Vagina (tissue), 2 donors: ENCODE measurements around the gene GSTT4.

Experiments
- POLR2A ChIP-seq, 2 donors: fragments of 450-650 bp; IDR thresholded peaks; one replicate each; pipeline ENCODE4 v1.6.1; 2017; ENCODE audit warnings: antibody characterized with exemption in 2 of 2, mild to moderate bottlenecking in 2 of 2, moderate library complexity in 2 of 2
- POLR2AphosphoS5 ChIP-seq, 2 donors: sonication (generic); formaldehyde crosslinking; IDR thresholded peaks; one replicate each; pipeline ENCODE4 v1.9.0; 2017; ENCODE audit warnings: antibody characterized with exemption in 2 of 2, mild to moderate bottlenecking in 2 of 2, low read depth in 1 of 2; ENCODE audit not compliant: insufficient read depth in 1 of 2
- TF ChIP-seq, protein P1 (sequence below), 3 experiments: fragments of 450-650 bp in 2 of 3; fragments of 200-600 bp in 1 of 3; sonication (generic) in 1 of 3; IDR thresholded peaks; one replicate each; pipeline ENCODE4 v1.5.1; 2017 to 2019; ENCODE audit warnings: antibody characterized with exemption in 3 of 3, mild to moderate bottlenecking in 2 of 3, moderate library complexity in 2 of 3

- TF ChIP-seq, protein P1, sequence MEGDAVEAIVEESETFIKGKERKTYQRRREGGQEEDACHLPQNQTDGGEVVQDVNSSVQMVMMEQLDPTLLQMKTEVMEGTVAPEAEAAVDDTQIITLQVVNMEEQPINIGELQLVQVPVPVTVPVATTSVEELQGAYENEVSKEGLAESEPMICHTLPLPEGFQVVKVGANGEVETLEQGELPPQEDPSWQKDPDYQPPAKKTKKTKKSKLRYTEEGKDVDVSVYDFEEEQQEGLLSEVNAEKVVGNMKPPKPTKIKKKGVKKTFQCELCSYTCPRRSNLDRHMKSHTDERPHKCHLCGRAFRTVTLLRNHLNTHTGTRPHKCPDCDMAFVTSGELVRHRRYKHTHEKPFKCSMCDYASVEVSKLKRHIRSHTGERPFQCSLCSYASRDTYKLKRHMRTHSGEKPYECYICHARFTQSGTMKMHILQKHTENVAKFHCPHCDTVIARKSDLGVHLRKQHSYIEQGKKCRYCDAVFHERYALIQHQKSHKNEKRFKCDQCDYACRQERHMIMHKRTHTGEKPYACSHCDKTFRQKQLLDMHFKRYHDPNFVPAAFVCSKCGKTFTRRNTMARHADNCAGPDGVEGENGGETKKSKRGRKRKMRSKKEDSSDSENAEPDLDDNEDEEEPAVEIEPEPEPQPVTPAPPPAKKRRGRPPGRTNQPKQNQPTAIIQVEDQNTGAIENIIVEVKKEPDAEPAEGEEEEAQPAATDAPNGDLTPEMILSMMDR (IDR thresholded peaks at IDR 0.05), result no peak
- TF ChIP-seq POLR2AphosphoS5 (IDR thresholded peaks at IDR 0.05; ENCODE audit: insufficient read depth in 1 of 2, low read depth in 1 of 2) (no peak), POLR2A (IDR thresholded peaks at IDR 0.05) (no peak)
Measured at GRCh38 chr22:24006207-24006913, 1.1 kb upstream of the GSTT4 start.
